Trophoblast cell (in vitro differentiated cells and primary cell): ENCODE results near the gene SUSD6.

Experiments
- DNase-seq, 2 donors: peaks; one replicate each; pipeline ENCODE4 v3.0.0-alpha.2; 2016
- H2AFZ ChIP-seq: 2 replicates; pipeline ENCODE4 v1.6.1; 2013; ENCODE audit warnings: low read length, moderate library complexity, mild to moderate bottlenecking; ENCODE audit not compliant: insufficient read depth, poor library complexity
- H2AK5ac ChIP-seq: 2 replicates; pipeline ENCODE4 v1.6.1; 2013; ENCODE audit warnings: mild to moderate bottlenecking, low read length
- H2BK120ac ChIP-seq: 2 replicates; pipeline ENCODE4 v1.6.1; 2013; ENCODE audit warnings: low read length, mild to moderate bottlenecking, moderate library complexity; ENCODE audit not compliant: insufficient read depth, poor library complexity
- H2BK12ac ChIP-seq: 2 replicates; pipeline ENCODE4 v1.6.1; 2013; ENCODE audit warnings: mild to moderate bottlenecking, low read length, moderate library complexity
- H2BK5ac ChIP-seq: 2 replicates; pipeline ENCODE4 v1.6.1; 2013; ENCODE audit warnings: low read length, low read depth, moderate library complexity, mild to moderate bottlenecking; ENCODE audit not compliant: poor library complexity
- H3K14ac ChIP-seq: 2 replicates; pipeline ENCODE4 v1.6.1; 2013; ENCODE audit warnings: mild to moderate bottlenecking, low read length
- H3K18ac ChIP-seq: 2 replicates; pipeline ENCODE4 v1.6.1; 2013; ENCODE audit warnings: mild to moderate bottlenecking, low read length
- H3K23ac ChIP-seq: 2 replicates; pipeline ENCODE4 v1.6.1; 2013; ENCODE audit warnings: low read length
- H3K27ac ChIP-seq: 2 replicates; pipeline ENCODE4 v1.5.1; 2013; ENCODE audit warnings: low read depth, mild to moderate bottlenecking, inconsistent platforms, low read length, moderate library complexity
- H3K27me3 ChIP-seq: 2 replicates; pipeline ENCODE4 v1.6.1; 2013; ENCODE audit warnings: inconsistent platforms, mild to moderate bottlenecking, low read length, moderate library complexity; ENCODE audit not compliant: insufficient read depth
- H3K36me3 ChIP-seq, 2 experiments: 1 replicate in 1 of 2; 2 replicates in 1 of 2; pipeline ENCODE4 v1.6.1; 2013; ENCODE audit warnings: low read length in 2 of 2, mild to moderate bottlenecking in 2 of 2, moderate library complexity in 1 of 2; ENCODE audit not compliant: insufficient read depth in 2 of 2, control insufficient read depth in 1 of 2
- H3K4ac ChIP-seq: 2 replicates; pipeline ENCODE4 v1.6.1; 2013; ENCODE audit warnings: low read depth, mild to moderate bottlenecking, low read length, moderate library complexity
- H3K4me1 ChIP-seq, 2 experiments: 1 replicate in 1 of 2; 2 replicates in 1 of 2; pipeline ENCODE4 v1.6.1; 2013; ENCODE audit warnings: low read length in 2 of 2, mild to moderate bottlenecking in 2 of 2, moderate library complexity in 1 of 2; ENCODE audit not compliant: insufficient read depth in 2 of 2, control insufficient read depth in 1 of 2
- H3K4me2 ChIP-seq: 2 replicates; pipeline ENCODE4 v1.6.1; 2013; ENCODE audit warnings: inconsistent platforms, mild to moderate bottlenecking, low read length, moderate library complexity
- H3K4me3 ChIP-seq: 2 replicates; pipeline ENCODE4 v1.5.1; 2013; ENCODE audit warnings: mild to moderate bottlenecking, low read depth, low read length, inconsistent platforms
- H3K79me1 ChIP-seq: one replicate; pipeline ENCODE4 v1.6.1; 2013; ENCODE audit warnings: low read length
- H3K79me2 ChIP-seq: 2 replicates; pipeline ENCODE4 v1.6.1; 2013; ENCODE audit warnings: low read length, mild to moderate bottlenecking; ENCODE audit not compliant: control insufficient read depth, insufficient read depth, poor library complexity
- H3K9ac ChIP-seq: 2 replicates; pipeline ENCODE4 v1.6.1; 2013; ENCODE audit warnings: mild to moderate bottlenecking, low read length
- H3K9me3 ChIP-seq: 2 replicates; pipeline ENCODE4 v1.6.1; 2013; ENCODE audit warnings: low read depth, mild to moderate bottlenecking, control low read depth, inconsistent platforms, low read length; ENCODE audit not compliant: insufficient read depth
- H4K12ac ChIP-seq: 2 replicates; pipeline ENCODE4 v1.6.1; 2013; ENCODE audit warnings: low read depth, mild to moderate bottlenecking, low read length, moderate library complexity
- H4K8ac ChIP-seq: 2 replicates; pipeline ENCODE4 v1.6.1; 2013; ENCODE audit warnings: low read depth, mild to moderate bottlenecking, low read length, moderate library complexity
- H4K91ac ChIP-seq: one replicate; pipeline ENCODE4 v1.6.1; 2013; ENCODE audit warnings: low read depth, mild to moderate bottlenecking, low read length, moderate library complexity
- WGBS: extraction: QIAGEN DNeasy Blood & Tissue Kit; methylation state at CpG from one replicate; pipeline ENCODE4 v1.1.7; 2013; ENCODE audit warnings: missing lambda C conversion rate; ENCODE audit not compliant: insufficient read length, insufficient coverage; ENCODE audit errors: extremely low coverage; 5-methylcytosine and 5-hydroxymethylcytosine counted together

The SUSD6 gene

GRCh38 chr14:69629225-69630127 is 18.1 kb downstream of the SUSD6 start:
- no peak overlapping the region for H2BK12ac ChIP-seq
- no peak overlapping the region for H2BK5ac ChIP-seq
- H3K18ac ChIP-seq = no peak overlapping the region
- H2AK5ac ChIP-seq = no peak overlapping the region
- H3K4me3 ChIP-seq = no peak overlapping the region
- no peak overlapping the region for H3K27ac ChIP-seq
- H3K4me1 ChIP-seq = peaks cover 5 to 6% of the 10 kb centered on the region in 2 experiments
- H4K8ac ChIP-seq = no peak overlapping the region
- no CpG with 5 or more reads among the region's 9 CpGs for WGBS
- H2AFZ ChIP-seq = no peak overlapping the region
- peaks cover 2% of the 10 kb centered on the region for H3K79me2 ChIP-seq
- no peak overlapping the region for H3K4me2 ChIP-seq
- no peak overlapping the region for H3K4ac ChIP-seq
- no peak overlapping the region for H3K9ac ChIP-seq
- no peaks in the 10 kb centered on the region for H3K27me3 ChIP-seq
- no peaks in the 10 kb centered on the region for H3K9me3 ChIP-seq
- H3K79me1 ChIP-seq = no peaks in the 10 kb centered on the region
- no peak overlapping the region for H4K12ac ChIP-seq
- no peak overlapping the region for H3K23ac ChIP-seq
- no peaks in the 10 kb centered on the region for H3K36me3 ChIP-seq
- H4K91ac ChIP-seq = no peak overlapping the region
- no peak for DNase-seq
- H3K14ac ChIP-seq = no peak overlapping the region
- H2BK120ac ChIP-seq = no peak overlapping the region

- H3K4me3 ChIP-seq = no peak overlapping the region
- no peak for DNase-seq
- H3K79me2 ChIP-seq = peaks cover 2% of the 10 kb centered on the region
- H3K18ac ChIP-seq = no peak overlapping the region
- no peak overlapping the region for H4K91ac ChIP-seq
- H4K12ac ChIP-seq = no peak overlapping the region
- H2AFZ ChIP-seq = no peak overlapping the region
- H3K79me1 ChIP-seq = no peaks in the 10 kb centered on the region
- H3K36me3 ChIP-seq = no peaks in the 10 kb centered on the region
- H3K4me1 ChIP-seq = peaks cover 4 to 5% of the 10 kb centered on the region in 2 experiments
- H3K4ac ChIP-seq = no peak overlapping the region
- H3K27me3 ChIP-seq = no peaks in the 10 kb centered on the region
- no peak overlapping the region for H2BK5ac ChIP-seq
- no peak overlapping the region for H2BK12ac ChIP-seq
- whole genome bisulfite sequencing = no CpG with 5 or more reads among the region's 2 CpGs
- H2AK5ac ChIP-seq = no peak overlapping the region
- no peak overlapping the region for H3K4me2 ChIP-seq
- no peak overlapping the region for H3K14ac ChIP-seq
- no peak overlapping the region for H3K23ac ChIP-seq
- no peaks in the 10 kb centered on the region for H3K9me3 ChIP-seq
- no peak overlapping the region for H3K9ac ChIP-seq
- no peak overlapping the region for H3K27ac ChIP-seq
- H4K8ac ChIP-seq = no peak overlapping the region
- no peak overlapping the region for H2BK120ac ChIP-seq
Measured at GRCh38 chr14:69630360-69630759, 19.0 kb downstream of the SUSD6 start.

- Histone ChIP-seq H3K79me1 (no peaks in the 10 kb centered on the region), H3K9ac (no peak overlapping the region), H3K27me3 (no peaks in the 10 kb centered on the region), H3K4ac (no peak overlapping the region), H2BK5ac (no peak overlapping the region), H2AFZ (no peak overlapping the region), H2BK120ac (no peak overlapping the region), H3K18ac (no peak overlapping the region), H3K36me3 (no peaks in the 10 kb centered on the region), H3K4me3 (no peak overlapping the region), H2BK12ac (no peak overlapping the region), H2AK5ac (no peak overlapping the region), H3K9me3 (no peaks in the 10 kb centered on the region), H3K14ac (no peak overlapping the region), H3K4me2 (no peak overlapping the region), H3K79me2 (peaks cover 2% of the 10 kb centered on the region), H3K27ac (no peak overlapping the region), H4K8ac (no peak overlapping the region), H3K4me1 (peaks cover 2 to 3% of the 10 kb centered on the region in 2 experiments), H4K12ac (no peak overlapping the region), H3K23ac (no peak overlapping the region), H4K91ac (no peak overlapping the region)
- peak in 1 of 2 donors; percentile 39 for DNase-seq
- WGBS = no CpG with 5 or more reads among the region's 4 CpGs
Measured at GRCh38 chr14:69631509-69631908, 20.1 kb downstream of the SUSD6 start.

- no peak overlapping the region for H2BK5ac ChIP-seq
- no peak overlapping the region for H2BK12ac ChIP-seq
- H4K12ac ChIP-seq = no peak overlapping the region
- H3K27me3 ChIP-seq = no peaks in the 10 kb centered on the region
- H3K23ac ChIP-seq = no peak overlapping the region
- no peak overlapping the region for H2AFZ ChIP-seq
- no peak overlapping the region for H4K91ac ChIP-seq
- H3K4me2 ChIP-seq = no peak overlapping the region
- no peak overlapping the region for H2BK120ac ChIP-seq
- no peak overlapping the region for H4K8ac ChIP-seq
- no peaks in the 10 kb centered on the region for H3K79me1 ChIP-seq
- no CpG with 5 or more reads among the region's 4 CpGs for WGBS
- H3K79me2 ChIP-seq = peaks cover 2% of the 10 kb centered on the region
- no peak overlapping the region for H3K4me3 ChIP-seq
- H3K18ac ChIP-seq = no peak overlapping the region
- H3K27ac ChIP-seq = no peak overlapping the region
- no peak for DNase-seq
- peak overlapping the region; percentile 19 for H2AK5ac ChIP-seq
- H3K9ac ChIP-seq = no peak overlapping the region
- peaks cover 2 to 3% of the 10 kb centered on the region in 2 experiments for H3K4me1 ChIP-seq
- no peak overlapping the region for H3K14ac ChIP-seq
- H3K36me3 ChIP-seq = no peaks in the 10 kb centered on the region
- no peak overlapping the region for H3K4ac ChIP-seq
- H3K9me3 ChIP-seq = no peaks in the 10 kb centered on the region
Measured at GRCh38 chr14:69632164-69632563, 20.8 kb downstream of the SUSD6 start.
